Uterus (tissue), 2 donors: Measurements from ENCODE around the gene CLTC.

Experiments used
- CTCF ChIP-seq, 4 experiments: fragments of 200-600 bp in 2 of 4; fragments of 450-650 bp in 2 of 4; sonication (generic) in 2 of 4; IDR thresholded peaks; one replicate each; pipeline ENCODE4 v1.5.1; 2016 to 2019; ENCODE audit warnings: antibody characterized with exemption in 4 of 4, mild to moderate bottlenecking in 2 of 4, moderate library complexity in 1 of 4
- POLR2A ChIP-seq, 2 donors: fragments of 450-650 bp; IDR thresholded peaks; one replicate each; pipeline ENCODE4 v1.6.1; 2016; ENCODE audit warnings: antibody characterized with exemption in 2 of 2, mild to moderate bottlenecking in 1 of 2, moderate library complexity in 1 of 2

- TF ChIP-seq POLR2A (IDR thresholded peaks at IDR 0.05): no peak
- no peak for TF ChIP-seq CTCF (IDR thresholded peaks at IDR 0.05)
Observed at GRCh38 chr17:59680314-59680713, 60.6 kb downstream of the CLTC start.
